BLaER1 treated with 17β-estradiol and CSF1 and Interleukin-3, amounts not matched to agents 10 nM and 100 nM (cell line): Measurements from ENCODE around the gene PRM3.

ENCODE experiments used
- H3K27ac ChIP-seq, 11 experiments: shearing (Covaris generic); formaldehyde crosslinking; 2 replicates each; pipeline ENCODE4 v1.8.1; 2022
- H3K27me3 ChIP-seq, 11 experiments: shearing (Covaris generic); formaldehyde crosslinking; 2 replicates each; pipeline ENCODE4 v1.8.1; 2022
- H3K36me3 ChIP-seq, 11 experiments: shearing (Covaris generic); formaldehyde crosslinking; 2 replicates each; pipeline ENCODE4 v1.8.1; 2022
- H3K4me1 ChIP-seq, 10 experiments: shearing (Covaris generic); formaldehyde crosslinking; 2 replicates each; pipeline ENCODE4 v1.8.1; 2022
- H3K4me2 ChIP-seq, 11 experiments: shearing (Covaris generic); formaldehyde crosslinking; 2 replicates each; pipeline ENCODE4 v1.8.1; 2022
- H3K4me3 ChIP-seq, 10 experiments: shearing (Covaris generic); formaldehyde crosslinking; 2 replicates each; pipeline ENCODE4 v1.8.1; 2022
- H3K9ac ChIP-seq, 11 experiments: shearing (Covaris generic); formaldehyde crosslinking; 2 replicates each; pipeline ENCODE4 v1.8.1; 2022
- H3K9me3 ChIP-seq, 11 experiments: shearing (Covaris generic); formaldehyde crosslinking; replicated peaks in 1 of 11; 2 replicates each; pipeline ENCODE4 v1.8.1; 2022
- H4K20me1 ChIP-seq, 11 experiments: shearing (Covaris generic); formaldehyde crosslinking; 2 replicates each; pipeline ENCODE4 v1.8.1; 2022
- Cebpa-rat ChIP-seq, 11 experiments: shearing (Covaris generic); IDR thresholded peaks; 2 replicates each; pipeline ENCODE4 v1.8.1; 2022

The PRM3 gene

DNA sequence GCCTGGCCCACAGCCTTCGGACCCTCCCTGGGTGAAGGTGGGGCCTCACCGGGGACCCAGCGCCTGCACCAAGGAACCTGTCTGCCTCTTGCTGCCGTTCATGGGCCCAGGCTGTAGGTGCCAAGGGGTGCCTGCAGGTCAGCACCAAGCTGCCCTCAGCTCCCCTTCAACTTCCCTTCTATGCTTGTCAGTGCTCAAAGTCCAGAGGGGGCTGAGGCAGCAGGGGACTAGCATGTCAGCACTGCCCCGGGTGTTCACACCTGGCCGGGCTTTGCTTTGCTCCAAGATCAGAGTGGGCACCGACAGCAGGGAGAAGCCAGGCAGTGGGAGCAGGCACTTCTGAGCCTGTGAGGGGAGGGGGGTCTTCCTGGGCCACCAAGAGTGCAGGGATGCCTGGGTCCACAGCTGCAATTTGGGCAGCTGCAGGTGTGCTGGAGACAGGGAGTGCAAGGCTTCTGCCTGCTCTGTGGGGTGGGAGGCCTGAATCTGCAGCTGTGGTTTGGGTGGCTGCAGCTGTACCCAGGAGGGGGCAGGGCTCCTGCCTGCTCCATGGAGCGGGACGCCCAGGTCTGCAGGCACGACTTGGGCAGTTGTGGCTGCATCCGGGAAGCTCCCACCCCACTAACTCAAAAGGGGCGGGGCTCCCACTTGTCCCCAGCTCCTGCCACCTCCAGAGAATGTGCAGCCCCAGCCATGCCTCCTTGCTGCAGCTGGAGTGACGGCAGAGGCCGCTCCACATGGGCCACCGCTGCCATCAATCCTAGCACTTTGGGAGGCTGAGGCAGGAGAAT is 35.3 kb upstream of the PRM3 start:
- peak overlapping the region in 7 of 11 experiments; percentile 14 to 84 (median 80); a peak in 10 of 22 replicates for H3K9ac ChIP-seq
- H4K20me1 ChIP-seq: no peaks in the 10 kb centered on the region
- peak overlapping the region in 3 of 10 experiments; percentile 7 to 40 (median 11); a peak in 3 of 20 replicates for H3K4me3 ChIP-seq
- H3K36me3 ChIP-seq: no peaks in the 10 kb centered on the region; a peak in 1 of 22 replicates
- H3K9me3 ChIP-seq: peaks cover 12 to 46% (median 33%) of the 10 kb centered on the region in 11 experiments; a peak in 21 of 22 replicates
- peak overlapping the region in 8 of 11 experiments; percentile 88 to 98 (median 94); a peak in 16 of 22 replicates for H3K27ac ChIP-seq
- H3K4me1 ChIP-seq: peaks cover 47 to 70% (median 59%) of the 10 kb centered on the region in 10 experiments
- TF ChIP-seq Cebpa-rat (IDR thresholded peaks at IDR 0.05): no peak
- H3K27me3 ChIP-seq: no peaks in the 10 kb centered on the region; a peak in 1 of 22 replicates
- peak overlapping the region; percentile 8 to 89 (median 80) for H3K4me2 ChIP-seq

DNA sequence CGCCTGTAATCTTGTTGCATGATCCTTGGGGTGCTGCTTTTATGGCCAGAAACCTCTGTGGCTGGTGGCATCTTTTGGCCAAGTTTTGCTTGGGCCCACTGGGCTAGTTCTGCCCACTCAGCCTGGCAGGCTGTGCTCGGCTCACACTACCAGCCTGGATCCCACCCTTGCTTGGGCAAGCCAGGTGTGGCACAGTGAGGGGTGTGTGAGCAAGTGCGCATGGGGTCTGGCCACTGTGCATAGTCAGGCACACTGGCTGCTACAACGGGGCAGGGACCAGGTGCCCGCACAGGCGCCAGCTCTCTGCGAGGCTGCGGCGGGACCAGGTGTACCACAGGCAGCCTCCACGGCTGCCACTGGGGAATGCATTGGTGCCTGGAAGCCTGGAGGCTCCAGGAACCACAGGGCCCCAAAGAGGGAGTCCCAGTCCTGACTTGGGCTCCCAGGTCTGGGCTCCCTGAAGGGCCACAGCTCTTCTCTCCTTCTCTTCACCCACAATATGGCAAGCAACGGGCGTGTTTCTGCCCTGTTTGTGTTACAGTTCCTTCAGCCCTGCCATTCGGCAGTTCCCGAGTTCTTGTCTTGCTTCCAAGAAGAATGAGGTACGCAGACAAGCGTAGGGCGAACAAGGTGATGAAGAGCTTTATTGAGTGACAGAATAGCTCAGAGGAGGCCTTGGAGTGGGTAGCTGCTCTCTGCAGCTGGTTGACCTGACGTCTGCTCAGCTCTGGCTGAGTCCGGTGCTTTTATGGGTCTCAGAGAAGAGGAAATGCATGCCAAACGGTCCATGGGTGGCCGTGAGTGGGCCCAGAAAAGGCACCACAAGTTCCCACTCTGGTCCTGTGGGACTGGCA is 34.4 kb upstream of the PRM3 start:
- peaks cover 12 to 50% (median 33%) of the 10 kb centered on the region in 11 experiments; a peak in 21 of 22 replicates for H3K9me3 ChIP-seq
- no peak for TF ChIP-seq Cebpa-rat (IDR thresholded peaks at IDR 0.05)
- peak overlapping the region in 3 of 10 experiments; percentile 7 to 40 (median 23); a peak in 3 of 20 replicates for H3K4me3 ChIP-seq
- peak overlapping the region; percentile 8 to 89 (median 80); a peak in 20 of 22 replicates for H3K4me2 ChIP-seq
- no peaks in the 10 kb centered on the region; a peak in 1 of 22 replicates for H3K36me3 ChIP-seq
- H4K20me1 ChIP-seq: no peaks in the 10 kb centered on the region
- peak overlapping the region in 5 of 11 experiments; percentile 11 to 49 (median 37); a peak in 6 of 22 replicates for H3K9ac ChIP-seq
- H3K27me3 ChIP-seq: no peaks in the 10 kb centered on the region; a peak in 1 of 22 replicates
- peaks cover 43 to 70% (median 54%) of the 10 kb centered on the region in 10 experiments for H3K4me1 ChIP-seq
- H3K27ac ChIP-seq: peak overlapping the region in 8 of 11 experiments; percentile 40 to 98 (median 94); a peak in 14 of 22 replicates

DNA sequence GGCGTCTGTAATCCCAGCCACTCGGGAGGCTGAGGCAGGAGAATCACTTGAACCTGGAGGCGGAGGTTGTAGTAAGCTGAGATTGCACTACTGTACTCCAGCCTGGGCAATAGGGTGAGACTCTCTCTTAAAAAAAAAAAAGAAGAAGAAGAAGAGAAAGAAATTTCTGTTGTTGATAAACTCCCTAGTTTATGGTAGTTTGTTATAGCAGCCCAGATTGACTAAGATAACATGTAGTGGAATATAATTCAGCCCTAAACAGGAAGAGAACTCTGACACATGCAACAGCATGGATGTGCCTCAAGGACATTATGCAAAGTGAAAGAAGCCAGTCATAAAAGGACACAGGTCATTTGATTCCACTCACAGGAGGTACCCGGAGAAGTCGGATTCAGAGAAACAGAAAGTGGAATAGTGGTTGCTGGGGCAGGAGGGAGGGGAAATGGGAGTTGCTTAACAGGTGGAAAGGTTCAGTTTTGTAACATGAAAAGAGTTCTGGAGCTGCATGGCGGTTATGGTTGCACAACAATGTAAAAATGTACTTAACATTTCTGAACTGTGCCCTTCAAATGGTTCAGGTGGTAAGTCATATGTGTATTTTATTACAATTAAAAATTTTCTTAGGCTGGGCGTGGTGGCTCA is 33.7 kb upstream of the PRM3 start:
- H3K27ac ChIP-seq: peak overlapping the region in 3 of 11 experiments; percentile 92 to 98 (median 96); a peak in 5 of 22 replicates
- no peaks in the 10 kb centered on the region; a peak in 1 of 22 replicates for H3K36me3 ChIP-seq
- H3K4me2 ChIP-seq: peak overlapping the region in 1 of 11 experiments; percentile 83; a peak in 1 of 22 replicates
- no peak overlapping the region for H3K9ac ChIP-seq
- peaks cover 12 to 50% (median 33%) of the 10 kb centered on the region in 11 experiments; a peak in 21 of 22 replicates for H3K9me3 ChIP-seq
- peak in 1 of 11 experiments; percentile 39; a peak in 1 of 22 replicates for TF ChIP-seq Cebpa-rat (IDR thresholded peaks at IDR 0.05)
- H3K4me3 ChIP-seq: peak overlapping the region in 1 of 10 experiments; percentile 23; a peak in 1 of 20 replicates
- H3K27me3 ChIP-seq: no peaks in the 10 kb centered on the region; a peak in 1 of 22 replicates
- H3K4me1 ChIP-seq: peaks cover 36 to 62% (median 47%) of the 10 kb centered on the region in 10 experiments
- no peaks in the 10 kb centered on the region for H4K20me1 ChIP-seq

DNA sequence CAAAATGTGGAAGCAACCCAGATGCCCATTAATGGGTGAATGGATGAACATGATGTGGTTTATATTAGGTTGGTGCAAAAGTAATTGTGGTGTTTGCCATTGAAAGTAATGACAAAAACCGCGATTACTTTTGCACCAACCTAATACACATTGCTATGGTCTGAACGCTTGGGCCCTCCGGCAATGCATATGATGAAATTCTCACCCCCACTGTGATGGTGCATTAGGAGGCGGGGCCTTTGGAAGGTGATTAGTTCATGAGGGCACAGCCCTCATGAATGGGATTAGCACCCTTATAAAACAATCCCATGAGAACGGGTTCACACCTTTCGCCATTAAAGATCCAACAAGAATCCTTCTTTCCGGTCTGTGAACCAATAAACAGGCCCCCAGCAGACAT is 33.0 kb upstream of the PRM3 start:
- Histone ChIP-seq H4K20me1 (no peaks in the 10 kb centered on the region), H3K27me3 (no peaks in the 10 kb centered on the region; a peak in 1 of 22 replicates), H3K4me3 (no peak overlapping the region), H3K4me1 (peaks cover 30 to 57% (median 42%) of the 10 kb centered on the region in 10 experiments), H3K9me3 (peaks cover 12 to 50% (median 33%) of the 10 kb centered on the region in 11 experiments; a peak in 21 of 22 replicates), H3K27ac (peak overlapping the region in 1 of 11 experiments; percentile 8; a peak in 1 of 22 replicates), H3K36me3 (no peaks in the 10 kb centered on the region; a peak in 1 of 22 replicates), H3K9ac (no peak overlapping the region), H3K4me2 (no peak overlapping the region)
- no peak for TF ChIP-seq Cebpa-rat (IDR thresholded peaks at IDR 0.05)

DNA sequence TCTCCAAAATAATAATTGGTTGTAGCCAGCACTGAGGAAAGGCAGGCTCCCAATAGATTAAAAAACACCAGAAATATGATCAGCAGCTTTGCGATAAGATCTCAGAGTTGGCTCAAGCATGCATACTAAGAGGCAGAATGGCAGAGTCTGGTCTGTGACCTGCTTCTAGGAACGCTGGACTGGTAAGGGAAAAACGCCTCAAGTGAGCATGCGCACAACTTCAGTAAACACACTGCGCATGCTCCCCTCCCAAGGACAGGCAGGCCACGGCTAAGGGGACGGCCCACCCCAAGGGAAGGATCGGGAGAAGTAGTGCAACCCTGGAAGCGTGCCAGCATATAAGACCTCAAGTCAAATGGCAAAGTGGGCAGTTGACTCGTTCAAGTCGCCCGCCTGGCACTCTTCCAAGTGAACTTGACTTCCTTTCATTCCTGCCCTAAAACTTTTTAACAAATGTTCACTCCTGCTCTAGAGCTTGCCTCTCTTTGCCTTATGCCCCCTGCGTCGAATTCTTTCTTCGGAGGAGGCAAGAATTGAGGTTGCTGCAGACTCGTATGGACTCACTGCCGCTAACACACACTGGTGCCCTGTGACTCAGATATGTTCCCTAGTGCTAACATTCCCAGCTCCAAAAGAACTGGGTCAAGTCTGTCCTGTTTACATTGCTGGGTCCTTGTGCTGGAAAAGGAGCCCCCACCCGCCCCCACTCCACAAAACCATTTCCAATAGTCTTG is 30.1 kb upstream of the PRM3 start:
- Histone ChIP-seq H3K4me1 (peaks cover 10 to 51% (median 34%) of the 10 kb centered on the region in 10 experiments), H3K4me3 (no peak overlapping the region), H3K27me3 (peaks cover 0 to 9% (median 0%) of the 10 kb centered on the region in 11 experiments; a peak in 1 of 22 replicates), H3K4me2 (peak overlapping the region in 4 of 11 experiments; percentile 1 to 32 (median 16); a peak in 4 of 22 replicates), H3K27ac (no peak overlapping the region), H3K9me3 (peaks cover 12 to 46% (median 28%) of the 10 kb centered on the region in 11 experiments; a peak in 21 of 22 replicates), H3K36me3 (no peaks in the 10 kb centered on the region; a peak in 1 of 22 replicates), H4K20me1 (no peaks in the 10 kb centered on the region), H3K9ac (no peak overlapping the region)
- TF ChIP-seq Cebpa-rat (IDR thresholded peaks at IDR 0.05): no peak

DNA sequence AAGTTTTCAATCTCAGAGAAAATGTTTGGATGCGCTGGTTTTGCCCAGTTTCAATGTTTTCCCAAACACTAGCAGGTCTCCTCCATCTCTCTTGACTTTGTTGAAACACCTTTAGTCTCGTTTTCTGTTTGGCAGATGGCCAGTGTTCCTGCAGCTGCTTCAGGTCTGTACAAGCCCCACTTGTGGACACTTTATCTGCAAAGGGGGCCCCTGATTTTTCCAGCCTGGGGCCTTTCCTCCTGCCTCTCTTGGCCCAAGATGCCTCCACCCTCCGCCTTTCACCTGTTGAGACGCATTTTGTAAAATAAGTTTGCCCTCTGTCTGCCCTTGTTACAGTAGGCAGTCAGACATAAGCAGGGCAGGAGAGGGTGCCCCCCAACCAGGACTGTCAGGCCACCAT is 29.5 kb upstream of the PRM3 start:
- Histone ChIP-seq H3K9ac (no peak overlapping the region), H3K4me1 (peaks cover 13 to 51% (median 34%) of the 10 kb centered on the region in 10 experiments), H3K27me3 (peaks cover 0 to 9% (median 0%) of the 10 kb centered on the region in 11 experiments; a peak in 1 of 22 replicates), H3K27ac (no peak overlapping the region), H3K4me3 (no peak overlapping the region), H3K9me3 (peaks cover 7 to 40% (median 22%) of the 10 kb centered on the region in 11 experiments; a peak in 21 of 22 replicates), H3K4me2 (peak overlapping the region in 2 of 11 experiments; percentile 15 to 18; a peak in 1 of 22 replicates), H4K20me1 (peaks cover 0 to 5% (median 0%) of the 10 kb centered on the region in 11 experiments; a peak in 3 of 22 replicates), H3K36me3 (no peaks in the 10 kb centered on the region; a peak in 1 of 22 replicates)
- no peak for TF ChIP-seq Cebpa-rat (IDR thresholded peaks at IDR 0.05)

DNA sequence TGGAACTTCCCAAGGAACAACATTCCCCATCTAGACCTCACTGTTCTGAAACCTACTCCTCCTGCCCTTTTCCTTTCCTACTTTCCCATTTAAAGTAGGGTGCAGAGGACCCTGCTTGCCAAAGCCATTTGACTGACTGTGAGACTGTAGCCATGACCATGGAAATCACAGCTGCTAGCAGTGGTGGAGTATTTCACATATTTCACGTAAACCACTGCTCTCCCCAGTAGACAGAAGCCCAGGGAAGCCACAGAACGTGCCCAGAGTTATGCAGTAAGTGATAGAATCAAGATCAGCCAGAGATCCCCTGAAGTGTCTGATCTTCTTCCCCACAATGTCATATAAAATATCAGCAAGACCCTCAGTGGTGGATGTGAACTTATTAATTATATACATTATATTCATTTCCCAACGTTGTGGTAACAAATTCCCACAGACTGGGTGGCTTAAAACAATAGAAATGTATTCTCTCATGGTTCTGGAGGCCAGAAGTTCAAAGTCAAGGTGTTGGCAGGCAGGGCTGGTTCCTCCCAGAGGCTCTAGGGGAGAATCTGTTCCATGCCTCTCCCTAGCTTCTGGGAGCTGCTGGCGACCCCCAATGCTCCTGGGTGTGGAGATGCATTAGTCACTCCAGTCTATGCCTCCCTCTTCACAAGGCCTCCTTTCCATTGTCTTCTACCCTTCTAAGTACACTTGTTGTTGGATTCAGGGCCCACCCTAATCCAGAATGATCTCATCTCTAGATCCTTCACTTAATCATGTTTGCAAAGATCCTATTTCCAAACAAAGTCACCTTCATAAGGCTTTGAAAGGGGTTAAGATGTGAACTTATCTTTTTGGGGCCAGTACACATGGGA is 28.4 kb upstream of the PRM3 start:
- H3K27me3 ChIP-seq: peaks cover 0 to 13% (median 0%) of the 10 kb centered on the region in 11 experiments; a peak in 4 of 22 replicates
- peaks cover 0 to 7% (median 0%) of the 10 kb centered on the region in 11 experiments; a peak in 3 of 22 replicates for H4K20me1 ChIP-seq
- TF ChIP-seq Cebpa-rat (IDR thresholded peaks at IDR 0.05): no peak
- no peak overlapping the region for H3K4me2 ChIP-seq
- no peak overlapping the region for H3K27ac ChIP-seq
- H3K4me1 ChIP-seq: peaks cover 24 to 55% (median 40%) of the 10 kb centered on the region in 10 experiments
- no peak overlapping the region for H3K9ac ChIP-seq
- H3K9me3 ChIP-seq: peaks cover 0 to 30% (median 11%) of the 10 kb centered on the region in 11 experiments; a peak in 14 of 22 replicates
- no peaks in the 10 kb centered on the region for H3K36me3 ChIP-seq
- H3K4me3 ChIP-seq: no peak overlapping the region
